Endothelial cell of hepatic sinusoid (primary cell): ENCODE measurements around the gene MUSTN1.

Experiments
- in situ Hi-C: cut with HindIII; loops from 2 replicates; pipeline ENCODE4 v1.10.0; 2017; ENCODE audit warnings: low sequenced_read_pairs

The MUSTN1 gene

DNA sequence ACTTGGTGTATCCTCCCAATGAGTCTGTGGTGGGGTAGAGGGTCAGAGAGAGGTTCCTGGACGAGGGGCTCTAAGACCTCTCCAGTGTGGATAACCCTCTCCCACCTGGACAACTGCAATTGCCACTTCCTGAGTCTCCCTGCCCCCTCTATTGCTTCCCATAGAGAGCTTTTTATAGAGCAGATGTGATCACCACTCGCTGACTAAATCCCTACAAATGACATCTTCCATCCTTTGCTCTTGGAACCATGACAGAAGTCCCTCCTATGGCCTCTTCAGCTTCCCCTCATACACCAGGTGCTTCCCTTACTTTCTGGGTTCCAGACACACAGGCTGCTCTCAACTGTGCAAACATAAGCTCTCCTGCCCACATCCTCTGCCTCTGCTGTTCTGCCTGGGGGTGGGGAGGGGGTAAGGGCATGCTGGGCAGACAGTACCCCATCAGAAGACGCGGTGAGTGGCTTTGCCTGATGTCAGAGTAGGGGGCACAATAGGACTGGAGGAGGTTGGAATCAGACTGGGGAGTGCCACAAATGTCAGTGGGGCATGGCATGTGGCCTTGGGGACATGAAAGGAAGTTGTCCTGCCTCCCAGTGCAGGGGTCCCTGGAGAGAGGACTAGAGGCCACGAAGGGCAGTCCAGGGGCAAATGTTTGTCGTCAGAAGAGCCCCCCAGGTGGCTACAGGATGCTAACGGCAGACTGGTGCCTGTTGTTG, 25.0 kb downstream of the MUSTN1 start:
- in situ Hi-C loops: no loop called here

DNA sequence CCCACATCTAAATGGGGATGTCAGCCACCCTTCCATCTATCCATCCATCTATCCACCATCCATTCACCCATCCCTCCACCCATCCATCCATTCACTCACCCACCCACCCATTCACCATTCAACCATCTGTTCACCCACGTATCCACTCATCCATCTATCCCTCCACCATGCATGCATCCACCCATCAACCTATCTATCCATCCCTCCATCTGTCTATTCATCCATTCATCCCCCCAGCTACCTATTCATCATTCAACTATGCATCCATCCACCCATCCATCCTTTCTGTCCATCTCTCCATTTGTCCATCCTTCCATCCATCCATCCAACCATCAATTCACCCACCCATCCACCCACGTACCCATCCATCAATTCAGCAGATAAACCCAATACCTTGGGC, 25.7 kb downstream of the MUSTN1 start:
- in situ Hi-C loops: no loop called here

DNA sequence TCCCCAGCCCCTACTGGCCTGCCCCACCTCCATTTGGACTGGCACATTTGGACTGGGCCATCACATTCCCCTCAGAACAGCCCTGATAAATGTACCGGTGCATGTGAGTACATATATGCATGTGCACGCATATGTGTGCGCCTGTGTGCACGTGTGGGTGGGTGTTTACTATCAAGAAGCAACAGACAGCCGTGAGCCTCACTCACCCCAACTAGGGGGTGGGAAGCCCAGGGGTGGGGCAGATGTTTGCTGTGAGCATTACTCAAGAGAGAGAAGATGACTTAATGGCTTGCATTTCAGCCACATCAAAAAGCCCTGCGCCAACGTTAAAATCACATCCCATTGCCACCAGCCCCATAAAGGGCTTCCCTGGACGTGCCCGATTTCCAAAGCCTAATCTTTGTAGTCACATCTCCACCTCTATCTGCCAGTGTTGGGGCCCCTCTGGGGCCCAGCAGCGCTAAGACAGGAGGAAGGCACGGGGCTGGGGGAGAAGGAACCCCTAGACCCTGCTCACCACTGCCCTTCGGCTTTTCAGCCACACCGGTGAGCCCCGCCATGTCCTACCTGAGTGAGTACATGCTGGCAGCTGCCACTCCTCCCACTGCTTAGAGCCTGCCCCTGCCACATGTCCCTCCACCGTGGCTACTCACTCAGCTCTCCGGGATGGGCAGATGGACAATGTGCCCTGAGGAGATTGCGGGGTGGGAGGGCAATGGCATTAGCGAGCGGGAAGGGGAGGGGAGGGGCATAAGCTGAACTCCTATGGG, 29.4 kb downstream of the MUSTN1 start:
- in situ Hi-C loops: no loop called here

DNA sequence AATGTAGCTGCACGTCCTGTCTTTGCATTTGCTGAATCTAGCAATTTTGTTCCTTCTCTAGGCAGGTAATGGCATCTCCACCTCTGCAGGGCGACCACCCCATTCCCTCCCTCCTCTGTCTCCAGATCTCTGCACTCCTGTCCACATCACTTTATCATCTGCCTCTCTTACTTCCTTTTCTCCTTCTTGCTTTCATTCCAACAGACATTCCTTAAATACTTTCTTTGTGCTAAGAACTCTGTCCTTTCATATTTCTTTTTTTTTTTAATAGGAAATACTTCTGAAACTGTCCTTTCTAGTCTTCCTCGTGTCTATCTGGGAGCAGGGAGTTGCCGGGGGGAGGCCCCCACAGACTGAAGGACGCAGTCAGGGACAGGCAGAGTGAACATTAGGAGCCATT, 33.0 kb downstream of the MUSTN1 start:
- in situ Hi-C loops: no loop called here

DNA sequence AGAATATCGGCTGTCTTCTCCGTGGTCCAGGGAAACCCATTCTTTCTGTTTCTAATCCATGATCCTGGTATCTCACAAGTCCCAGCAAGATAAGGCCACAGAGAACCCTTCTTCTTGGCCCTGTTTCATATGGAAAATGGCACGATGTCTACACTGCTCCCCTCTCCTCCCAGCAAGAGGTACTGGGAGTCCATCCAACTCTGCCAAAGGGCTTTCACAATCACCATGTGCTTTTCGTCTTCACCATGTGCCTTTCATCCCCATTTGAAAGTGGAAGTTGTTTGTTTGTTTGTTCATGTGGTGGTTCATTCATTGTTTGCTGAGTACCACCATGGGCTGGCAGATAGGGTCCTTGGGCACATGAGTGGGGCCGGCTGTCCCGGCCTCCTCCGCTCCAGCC, 34.7 kb downstream of the MUSTN1 start:
- in situ Hi-C loops: no loop called here

DNA sequence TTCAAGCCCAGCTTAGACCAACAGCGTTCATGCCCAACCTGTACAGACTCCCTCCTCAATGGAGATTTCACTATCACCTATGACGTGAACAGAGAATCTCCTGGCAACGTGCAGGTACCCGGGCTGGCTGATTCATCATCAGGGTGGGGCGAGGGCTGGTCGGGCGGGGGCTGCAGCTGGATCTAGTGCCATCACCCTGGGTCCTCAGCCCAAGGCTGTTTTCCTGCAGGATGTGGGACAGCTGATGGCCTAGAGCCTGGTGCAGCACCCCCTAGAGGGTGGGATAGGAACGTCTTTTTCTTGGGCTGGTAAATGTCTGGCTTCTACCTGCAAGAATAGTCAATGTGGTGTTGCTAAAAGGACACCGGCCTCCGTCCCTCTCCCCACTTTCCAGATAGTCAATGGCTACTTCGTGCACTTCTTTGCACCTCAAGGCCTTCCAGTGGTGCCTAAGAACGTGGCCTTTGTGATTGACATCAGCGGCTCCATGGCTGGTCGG, 35.8 kb downstream of the MUSTN1 start:
- in situ Hi-C loops: no loop called here

DNA sequence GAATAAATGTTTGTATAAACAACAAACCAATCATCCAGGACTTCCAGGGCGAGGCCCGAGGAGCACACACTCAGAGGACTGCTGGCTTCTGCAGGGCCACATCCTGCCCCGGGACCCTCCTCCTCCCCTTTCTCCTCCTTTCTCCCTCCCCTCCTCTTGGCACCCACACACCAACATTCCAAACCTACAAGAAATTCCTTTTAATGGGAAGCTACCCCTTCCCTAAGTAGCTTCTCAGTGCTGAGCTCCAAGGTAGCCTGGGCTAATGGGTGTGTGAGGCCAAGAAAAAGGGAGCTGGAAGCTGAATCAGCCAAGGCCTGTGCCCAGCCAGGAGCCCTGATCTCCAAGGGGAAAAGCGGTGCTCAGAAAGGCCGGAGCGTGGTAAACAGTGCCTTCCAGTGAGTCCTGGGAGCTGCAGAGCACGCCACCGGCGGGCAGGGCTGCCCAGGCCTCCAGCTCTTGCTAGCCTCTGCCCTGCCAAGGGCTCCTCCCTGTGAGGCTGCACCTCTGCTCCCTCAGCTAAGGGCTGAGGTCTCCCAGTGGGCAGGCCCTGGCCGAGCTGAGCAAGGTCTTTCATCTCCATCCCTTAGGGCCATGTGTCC, 36.3 kb downstream of the MUSTN1 start:
- in situ Hi-C loops: no loop called here

DNA sequence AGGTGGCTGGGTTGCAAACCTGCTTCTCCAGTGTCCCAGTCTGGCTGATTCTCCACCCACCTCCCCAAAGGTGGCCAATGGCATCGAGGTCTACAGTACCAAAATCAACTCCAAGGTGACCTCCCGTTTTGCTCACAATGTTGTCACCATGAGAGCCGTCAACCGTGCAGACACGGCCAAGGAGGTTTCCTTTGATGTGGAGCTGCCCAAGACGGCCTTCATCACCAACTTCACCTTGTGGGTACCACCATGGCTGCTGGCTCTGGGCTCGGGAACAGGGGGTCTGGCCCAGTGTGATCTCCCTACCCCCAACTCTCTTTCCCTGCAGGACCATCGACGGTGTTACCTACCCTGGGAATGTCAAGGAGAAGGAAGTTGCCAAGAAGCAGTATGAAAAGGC, 38.4 kb downstream of the MUSTN1 start:
- in situ Hi-C loops: no loop called here

DNA sequence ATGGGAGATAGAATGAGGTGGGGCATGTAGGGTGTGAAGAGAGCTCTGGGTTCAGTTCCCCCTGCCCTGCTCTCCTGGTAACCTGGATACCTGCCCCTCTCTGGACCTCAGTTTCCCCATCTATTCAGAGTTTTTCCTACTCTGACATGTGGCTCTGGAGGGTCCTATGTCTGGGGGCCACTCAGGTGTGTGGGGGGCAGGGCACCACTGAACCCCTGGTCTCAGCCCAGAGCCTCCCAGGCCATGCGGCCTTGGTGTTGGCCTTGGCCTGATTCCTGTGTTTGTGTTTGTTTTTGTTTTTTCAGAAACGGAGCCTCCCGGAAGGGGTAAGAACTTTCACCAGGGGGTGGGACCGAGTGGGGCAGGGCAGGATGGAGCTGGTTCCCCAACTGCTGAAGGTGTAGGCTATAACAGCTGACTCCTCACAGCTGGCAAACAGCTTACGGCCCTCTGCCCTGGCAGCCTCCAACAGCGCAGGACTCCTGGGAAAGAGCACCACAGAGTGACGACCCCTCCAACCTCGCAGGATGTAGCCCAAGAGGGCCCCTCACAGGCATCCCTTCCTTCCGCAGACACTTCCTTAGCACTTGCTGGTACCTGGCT, 39.4 kb downstream of the MUSTN1 start:
- in situ Hi-C loops: no loop called here

DNA sequence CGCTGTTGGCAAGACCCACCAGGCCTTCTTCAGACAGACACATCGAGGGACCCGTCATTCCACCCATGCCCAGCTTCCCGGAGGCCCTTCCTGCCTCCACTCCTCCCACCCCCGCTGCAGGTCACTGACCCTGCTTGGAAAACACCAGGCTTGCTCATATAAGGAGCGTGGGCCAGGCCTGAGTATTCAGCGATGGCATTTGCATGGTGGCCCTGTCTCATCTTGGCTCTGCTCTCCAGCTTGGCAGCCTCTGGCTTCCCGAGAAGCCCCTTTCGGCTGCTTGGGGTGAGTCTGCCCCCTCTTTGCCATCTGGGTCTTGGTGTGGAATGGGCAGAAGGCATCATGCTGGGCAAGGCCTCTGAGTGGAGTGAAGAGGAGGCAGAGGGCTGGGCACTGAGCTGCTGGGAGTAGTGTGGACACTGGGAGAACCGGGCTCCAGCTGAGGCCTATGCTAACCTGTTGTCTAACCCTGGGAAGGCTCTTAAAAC, 40.2 kb downstream of the MUSTN1 start, which contains the start of gene ITIH3:
Gene ITIH3 (plus strand): TSS at position 185 of the 488 bp plus-strand sequence. CDS start 8 bp downstream, at position 193.
- in situ Hi-C loops: no loop called here

DNA sequence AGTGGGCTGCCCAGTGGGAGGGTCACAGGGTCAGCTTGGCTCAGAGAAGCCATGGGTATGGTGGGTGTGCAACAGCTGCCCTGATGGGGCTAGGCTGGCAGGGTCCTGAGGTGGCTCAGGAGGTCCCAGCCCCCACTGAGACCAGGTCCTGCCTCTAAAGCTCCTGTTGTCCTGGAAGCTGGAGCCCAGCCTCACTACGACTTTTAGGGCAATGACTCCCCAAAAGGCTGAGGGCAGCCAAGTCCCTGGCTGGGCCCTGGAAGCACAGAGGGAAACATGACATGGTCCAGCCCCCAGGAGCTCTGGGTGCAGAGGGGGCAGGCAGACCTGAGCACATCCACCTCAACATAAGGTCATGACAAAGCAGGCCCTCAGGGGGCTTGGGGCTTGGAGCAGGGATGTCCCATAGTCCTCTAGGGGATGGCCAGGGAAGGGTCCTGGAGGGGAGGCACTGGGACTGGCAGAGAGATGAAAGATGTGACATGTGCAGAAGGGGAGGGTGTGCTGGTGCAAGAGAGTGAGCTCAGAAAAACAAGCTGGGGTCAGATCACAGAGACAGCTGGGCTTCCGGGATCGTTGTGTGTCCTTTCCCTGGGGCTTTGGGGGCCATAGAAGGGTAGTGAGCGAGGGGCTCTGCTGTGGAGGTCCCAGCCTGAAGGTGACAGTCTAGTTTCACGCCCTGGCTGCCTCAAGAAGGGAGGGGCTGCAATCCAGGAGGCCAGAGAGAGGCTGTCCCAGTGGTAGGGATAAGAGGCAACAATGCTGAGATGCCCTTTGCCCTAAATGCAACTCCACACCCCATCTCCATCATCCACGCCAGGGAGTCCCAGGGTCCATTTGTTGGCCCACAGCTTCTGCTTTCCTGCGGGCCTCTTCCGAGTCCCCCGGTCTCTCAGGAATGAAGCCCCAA, 40.9 kb downstream of the MUSTN1 start:
- in situ Hi-C loops: no loop called here

DNA sequence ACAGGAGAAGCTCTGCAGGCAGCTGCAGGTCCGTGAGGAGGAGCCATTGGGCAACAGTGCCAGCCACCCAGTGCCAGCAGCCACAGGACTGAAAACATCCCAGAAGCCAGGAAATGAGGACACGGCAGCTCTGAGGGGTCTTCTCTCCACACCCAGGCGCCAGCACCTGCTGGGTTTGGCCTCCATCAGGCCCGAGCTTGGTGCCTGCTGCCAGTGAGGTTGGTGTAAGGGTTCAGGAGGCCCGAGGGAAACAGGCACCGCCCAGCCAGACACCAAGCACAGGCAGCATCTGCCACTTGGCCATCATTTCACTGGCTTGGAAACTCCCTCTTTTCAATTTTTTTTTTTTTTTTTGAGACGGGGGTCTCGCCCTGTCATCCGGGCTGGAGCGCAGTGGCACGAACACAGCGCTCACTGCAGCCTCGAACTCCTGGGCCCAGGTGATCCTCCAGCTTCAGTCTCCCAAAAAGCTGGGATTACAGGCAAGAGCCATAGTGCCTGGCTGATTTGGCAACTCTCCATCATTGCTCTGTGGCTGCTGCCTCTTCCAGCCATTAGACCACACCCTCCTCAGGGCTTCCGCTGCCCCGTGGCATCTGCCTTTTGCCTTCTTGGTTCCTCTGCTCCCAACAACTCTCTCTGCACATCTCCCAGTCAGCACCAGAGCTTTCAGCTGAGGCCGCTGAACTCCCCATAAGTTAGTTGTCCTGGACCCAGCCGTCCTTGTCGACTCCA, 41.7 kb downstream of the MUSTN1 start:
- in situ Hi-C loops: no loop called here

DNA sequence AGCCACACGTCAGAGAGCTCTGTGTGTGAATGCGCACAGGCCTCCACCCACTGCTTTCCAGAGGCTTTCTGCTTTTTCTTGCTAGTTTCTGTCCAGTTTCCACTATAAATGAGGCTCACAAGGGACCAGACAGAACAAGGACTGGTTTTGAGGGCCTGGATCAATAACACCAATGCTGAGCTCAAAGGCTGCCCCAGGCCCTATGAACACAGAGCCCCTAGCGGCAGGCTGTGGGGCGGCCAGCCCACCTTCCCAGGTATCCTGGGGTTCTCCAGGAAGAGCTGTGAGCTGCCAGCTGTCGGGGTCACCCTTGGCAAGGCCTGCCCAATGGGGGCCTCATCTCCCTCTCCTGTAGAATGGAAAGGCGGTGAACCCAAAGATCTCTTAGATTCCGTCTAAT, 42.4 kb downstream of the MUSTN1 start:
- in situ Hi-C loops: no loop called here

DNA sequence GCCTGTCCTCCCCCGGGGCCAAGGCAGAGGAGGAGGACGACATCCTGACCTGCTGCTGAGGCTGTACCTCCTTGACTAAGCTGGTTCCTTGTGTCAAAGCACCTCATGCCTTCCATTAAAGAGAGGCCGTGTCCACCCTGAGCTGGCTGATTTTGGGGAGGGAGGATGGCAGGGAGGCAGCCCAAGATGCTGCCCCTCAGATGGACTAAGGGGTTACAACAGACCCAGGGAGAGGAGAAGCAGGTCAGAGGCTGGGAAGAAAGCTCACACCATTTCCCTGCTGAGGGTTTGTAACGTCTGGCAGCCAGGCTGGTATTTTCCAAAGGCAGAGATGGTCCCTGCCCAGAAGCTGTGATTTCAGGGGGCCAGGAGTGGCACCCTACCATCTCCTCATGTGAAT, 42.9 kb downstream of the MUSTN1 start:
- in situ Hi-C loops: no loop called here

DNA sequence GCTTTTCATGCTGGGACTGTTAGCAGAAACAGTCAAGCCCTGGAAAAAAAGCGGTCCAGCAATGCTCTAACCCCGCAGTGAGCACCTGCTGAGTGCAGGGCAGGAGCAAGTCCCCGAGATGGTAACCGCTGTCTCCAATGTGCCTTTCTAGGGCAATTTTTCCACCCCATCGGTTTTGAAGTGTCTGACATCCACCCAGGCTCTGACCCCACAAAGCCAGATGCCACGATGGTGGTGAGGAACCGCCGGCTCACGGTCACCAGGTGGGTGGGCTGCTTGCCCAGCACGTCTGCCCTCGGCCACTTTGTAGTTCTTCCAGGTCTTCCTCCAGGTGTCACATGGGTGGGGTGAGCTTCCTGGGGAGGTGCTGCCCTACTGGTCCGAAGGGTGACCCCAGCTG, 43.5 kb downstream of the MUSTN1 start:
- in situ Hi-C loops: no loop called here

DNA sequence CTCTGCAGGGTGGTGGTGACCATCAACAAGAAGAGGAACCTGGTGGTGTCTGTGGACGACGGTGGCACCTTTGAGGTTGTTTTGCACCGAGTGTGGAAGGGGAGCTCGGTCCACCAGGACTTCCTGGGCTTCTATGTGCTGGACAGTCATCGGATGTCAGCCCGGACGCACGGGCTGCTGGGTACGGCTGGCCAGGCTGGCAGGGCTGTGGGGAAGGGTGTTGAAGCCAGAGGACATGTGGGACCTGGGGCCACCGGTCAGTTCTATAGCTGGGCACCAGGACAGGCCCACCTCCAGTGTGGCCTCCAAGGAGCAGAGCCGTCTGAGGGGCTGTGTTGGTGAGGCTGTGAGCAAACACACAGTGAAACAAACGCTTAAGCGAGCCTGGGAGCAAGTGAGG, 44.1 kb downstream of the MUSTN1 start:
- in situ Hi-C loops: no loop called here

DNA sequence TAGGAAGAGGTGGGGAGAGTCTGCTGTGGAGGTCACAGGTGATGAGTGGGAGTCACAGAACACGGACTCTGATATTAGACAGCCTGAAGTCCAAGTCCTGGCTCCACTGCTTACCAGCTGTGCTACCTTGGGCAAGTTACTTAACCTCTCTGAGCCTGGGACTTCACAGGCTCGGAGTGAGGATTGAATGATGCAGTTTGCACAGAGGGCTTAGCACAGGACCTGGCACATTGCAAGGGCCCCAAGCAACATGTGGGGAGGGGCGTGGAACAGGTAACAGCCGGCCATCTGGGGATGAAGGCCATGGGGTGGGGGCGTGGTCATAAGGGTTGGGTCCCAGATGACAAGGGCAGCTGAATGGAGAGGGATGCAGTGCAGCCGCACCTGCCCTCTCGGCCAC, 44.5 kb downstream of the MUSTN1 start:
- in situ Hi-C loops: no loop called here

DNA sequence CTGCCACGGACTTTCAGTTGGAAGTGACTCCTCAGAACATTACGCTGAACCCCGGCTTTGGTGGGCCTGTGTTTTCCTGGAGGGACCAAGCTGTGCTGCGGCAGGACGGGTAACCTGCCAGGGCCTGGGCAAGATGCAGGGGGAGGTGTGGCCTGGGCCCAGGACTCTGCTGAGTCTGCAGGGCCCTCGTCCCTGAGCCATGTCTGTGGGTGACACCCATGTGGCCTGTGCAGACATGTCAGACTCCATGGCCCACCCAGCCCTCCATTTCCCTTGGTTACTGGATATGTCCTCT, 45.1 kb downstream of the MUSTN1 start:
- in situ Hi-C loops: no loop called here

DNA sequence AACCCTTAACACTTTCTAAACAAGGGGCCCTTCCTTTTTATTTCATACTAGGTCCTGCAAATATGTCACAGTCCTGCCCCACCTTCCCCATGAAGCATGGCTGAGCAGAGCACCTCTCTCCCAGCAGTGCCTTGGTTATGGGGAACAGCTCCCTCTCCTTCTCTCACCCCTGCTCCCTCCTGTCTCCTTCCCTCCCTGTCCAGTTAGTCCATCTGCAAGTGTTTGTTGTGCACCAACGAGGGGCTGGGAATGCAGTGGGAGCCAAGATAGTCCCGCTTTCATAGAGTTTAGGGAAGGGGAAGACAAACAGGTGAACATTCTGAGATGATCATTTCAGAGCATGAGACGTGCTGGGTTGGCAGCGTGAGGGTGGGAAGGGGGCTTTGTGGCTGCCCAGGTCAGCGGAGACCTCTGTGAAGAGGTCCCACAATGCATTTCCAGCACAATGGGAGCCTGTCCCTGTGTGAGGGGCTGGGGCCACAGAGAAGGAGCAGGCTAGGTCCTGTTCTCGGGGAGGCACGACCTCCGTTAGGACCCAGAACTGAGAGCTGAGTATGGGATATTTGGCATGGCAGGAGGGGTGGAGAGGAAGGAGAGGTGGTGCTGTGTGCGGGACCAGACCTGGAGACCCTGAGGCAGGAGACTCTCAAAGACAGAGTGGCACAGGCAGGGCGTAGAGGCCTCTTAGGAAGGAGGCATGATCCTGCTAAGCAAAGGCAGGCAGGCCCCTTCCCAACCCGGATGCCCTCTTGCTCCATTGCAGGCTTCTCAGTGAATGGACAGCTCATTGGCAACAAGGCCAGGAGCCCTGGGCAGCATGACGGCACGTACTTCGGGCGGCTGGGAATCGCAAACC, 45.7 kb downstream of the MUSTN1 start:
- in situ Hi-C loops: no loop called here
